Adipocyte (in vitro differentiated cells): Measurements from ENCODE around the gene CCDC188.
A peak's percentile ranks its signal among the peaks of the same experiment; 100 is the strongest.

Source experiments
- DNase-seq: peaks from one replicate; pipeline ENCODE4 v3.0.0-alpha.2; 2015; ENCODE audit warnings: low read depth
- H3K27me3 ChIP-seq: replicated peaks from 2 replicates; pipeline ENCODE4 v1.7.0; 2013; ENCODE audit warnings: mild to moderate bottlenecking, low read length, moderate library complexity; ENCODE audit not compliant: control insufficient read depth, insufficient read depth
- H3K36me3 ChIP-seq: 2 replicates; pipeline ENCODE4 v1.7.0; 2013; ENCODE audit warnings: low read length, mild to moderate bottlenecking, moderate library complexity; ENCODE audit not compliant: control insufficient read depth, insufficient read depth, severe bottlenecking
- H3K4me1 ChIP-seq: 2 replicates; pipeline ENCODE4 v1.7.0; 2013; ENCODE audit warnings: mild to moderate bottlenecking, low read length, moderate library complexity; ENCODE audit not compliant: control insufficient read depth, insufficient read depth
- H3K4me3 ChIP-seq: 2 replicates; pipeline ENCODE4 v1.7.0; 2013; ENCODE audit warnings: mild to moderate bottlenecking, low read length, moderate library complexity
- H3K9ac ChIP-seq: 2 replicates; pipeline ENCODE4 v1.7.0; 2013; ENCODE audit warnings: mild to moderate bottlenecking, low read length, moderate library complexity
- H3K9me3 ChIP-seq: 2 replicates; pipeline ENCODE4 v1.7.0; 2013; ENCODE audit warnings: mild to moderate bottlenecking, low read length, moderate library complexity; ENCODE audit not compliant: control insufficient read depth

The CCDC188 gene

DNA sequence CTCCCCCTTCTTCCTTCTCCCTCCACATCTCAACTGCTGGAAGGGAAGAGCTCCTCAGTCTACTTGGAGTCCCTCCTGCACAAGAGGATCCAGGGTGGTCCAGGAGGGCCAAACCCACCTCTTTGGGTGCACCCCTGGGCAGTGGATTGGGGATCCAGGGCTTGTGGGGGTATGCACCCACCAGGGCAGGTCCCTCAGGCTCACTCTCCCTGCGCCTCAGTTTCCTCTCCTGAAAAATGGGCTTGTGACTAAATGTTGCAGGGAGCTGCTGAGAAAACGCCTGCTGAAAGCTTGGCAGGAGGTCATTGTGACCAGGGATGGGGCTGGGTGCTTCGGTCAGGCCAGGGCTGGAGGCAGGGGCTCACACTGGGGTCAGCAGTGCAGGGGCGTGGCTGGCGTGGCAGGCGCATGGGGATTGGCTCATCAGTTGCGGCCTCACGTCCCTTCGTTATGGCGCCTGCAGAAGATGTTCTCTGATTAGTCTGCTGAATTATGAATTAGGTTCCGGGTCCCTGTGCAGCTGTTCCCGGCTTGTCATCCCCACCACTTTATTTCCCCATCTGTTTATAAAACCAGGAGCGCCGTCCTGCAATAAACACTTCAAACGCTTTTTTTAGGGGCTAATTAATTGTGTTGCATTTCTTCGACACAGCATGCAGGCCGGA lies 25.7 kb upstream of the CCDC188 start:
- H3K9ac ChIP-seq: no peak overlapping the region
- DNase-seq: no peak
- H3K9me3 ChIP-seq: no peaks in the 10 kb centered on the region
- no peaks in the 10 kb centered on the region for H3K36me3 ChIP-seq
- H3K27me3 ChIP-seq: peaks cover 29% of the 10 kb centered on the region
- H3K4me1 ChIP-seq: no peaks in the 10 kb centered on the region
- H3K4me3 ChIP-seq: no peak overlapping the region

DNA sequence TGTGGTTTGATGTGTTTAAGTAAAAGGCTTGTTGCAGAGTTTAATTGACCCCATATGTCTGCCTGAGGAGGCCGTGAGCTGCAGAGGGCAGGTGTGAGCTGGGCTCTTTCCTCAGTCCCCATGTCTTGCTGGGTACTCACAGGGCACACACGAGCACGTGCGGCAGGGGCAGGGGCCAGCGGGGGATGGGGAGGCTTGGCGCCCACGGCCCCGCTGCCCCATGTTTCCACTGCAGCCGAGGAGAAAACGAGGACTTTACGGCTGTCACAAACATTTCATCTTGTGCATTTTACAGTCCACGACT lies 24.7 kb upstream of the CCDC188 start:
- peak; percentile 42 for DNase-seq
- Histone ChIP-seq H3K4me3 (no peak overlapping the region), H3K9ac (no peak overlapping the region), H3K36me3 (no peaks in the 10 kb centered on the region), H3K27me3 (peaks cover 30% of the 10 kb centered on the region), H3K9me3 (no peaks in the 10 kb centered on the region), H3K4me1 (no peaks in the 10 kb centered on the region)

DNA sequence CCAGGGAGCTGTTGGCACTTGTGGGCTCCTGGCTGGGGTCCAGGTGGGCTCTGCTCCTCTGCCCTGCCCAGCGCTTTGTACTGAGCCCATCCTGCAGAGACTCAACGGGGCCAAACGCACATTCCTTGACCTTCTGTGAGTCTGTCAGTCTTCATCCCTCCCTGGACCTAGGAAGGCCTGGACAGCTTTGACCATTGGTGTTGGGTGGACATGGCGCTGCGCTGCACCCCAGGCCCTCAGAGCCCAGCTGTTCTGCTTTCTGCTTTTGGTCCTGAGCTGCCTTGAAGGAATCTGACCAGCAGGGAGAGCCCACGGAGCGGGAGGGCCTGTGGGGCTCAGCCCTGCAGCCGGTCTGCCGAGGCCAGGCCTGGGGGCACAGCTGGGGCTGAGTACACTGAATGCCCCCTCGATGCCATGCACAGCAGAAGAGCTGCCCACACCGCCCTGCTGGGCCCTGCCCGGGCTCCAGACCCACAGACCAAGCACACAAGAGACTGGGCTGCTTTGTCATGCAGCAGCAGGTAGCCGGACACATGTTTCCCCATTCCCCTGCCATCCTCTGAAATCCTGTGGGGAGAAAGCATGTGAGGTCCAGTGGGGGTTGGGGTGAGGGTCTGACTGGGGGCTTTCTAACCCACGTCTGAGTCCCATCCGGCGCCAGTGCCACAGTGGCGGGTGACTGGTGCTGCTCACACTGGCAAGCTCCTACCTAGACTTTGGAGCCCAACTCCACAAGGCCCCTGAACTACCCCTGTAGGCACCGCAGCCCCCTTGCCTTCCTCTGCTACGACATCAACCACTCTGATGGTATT lies 24.1 kb upstream of the CCDC188 start:
- DNase-seq: peak; percentile 31

DNA sequence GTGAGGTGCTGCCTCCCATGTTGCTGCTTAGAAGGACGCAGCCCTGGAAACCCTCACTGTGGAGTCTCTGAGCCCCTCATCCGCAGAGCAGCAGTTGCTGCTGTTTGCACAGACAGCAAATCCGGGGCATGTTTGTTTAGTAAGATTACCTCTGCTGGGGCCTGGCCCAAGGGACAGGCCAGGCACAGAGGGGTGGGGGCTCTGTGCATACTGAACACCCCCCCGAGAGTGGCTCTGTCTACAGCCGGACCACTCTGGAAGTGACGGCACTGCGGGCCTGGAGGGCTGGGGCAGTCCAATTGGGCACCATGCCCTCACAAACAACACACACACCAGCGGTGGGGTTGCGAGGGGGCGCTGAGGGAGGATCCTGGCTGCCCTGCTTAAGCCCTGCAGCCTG lies 22.9 kb upstream of the CCDC188 start:
- Histone ChIP-seq H3K9ac (no peak overlapping the region), H3K27me3 (peaks cover 37% of the 10 kb centered on the region), H3K9me3 (no peaks in the 10 kb centered on the region), H3K4me3 (no peak overlapping the region), H3K4me1 (no peaks in the 10 kb centered on the region), H3K36me3 (no peaks in the 10 kb centered on the region)
- no peak for DNase-seq

More for the DNA sequence above, 24.1 kb upstream of the CCDC188 start:
- Histone ChIP-seq H3K4me3 (no peak overlapping the region), H3K9ac (no peak overlapping the region), H3K27me3 (peaks cover 36% of the 10 kb centered on the region), H3K4me1 (no peaks in the 10 kb centered on the region), H3K9me3 (no peaks in the 10 kb centered on the region), H3K36me3 (no peaks in the 10 kb centered on the region)

DNA sequence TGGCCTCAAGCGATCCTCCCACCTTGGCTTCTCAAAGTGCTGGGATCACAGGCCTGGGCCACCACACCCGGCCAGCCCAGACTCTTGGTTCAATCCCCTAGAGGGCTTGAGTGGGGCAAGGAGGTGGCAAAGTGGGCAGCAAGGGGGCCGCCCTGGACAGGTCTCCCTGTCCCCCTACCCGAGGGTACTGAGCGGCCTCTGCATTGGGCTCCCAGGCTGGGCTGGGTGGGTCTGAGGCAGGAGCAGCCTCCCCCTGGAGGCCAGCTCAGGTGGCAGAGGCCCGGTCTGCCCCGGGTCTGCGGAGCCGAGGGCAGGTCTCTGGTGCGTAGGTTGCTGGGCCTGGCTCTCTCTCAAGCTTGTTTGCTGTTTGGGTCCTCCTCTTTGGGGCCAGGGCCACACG lies 22.4 kb upstream of the CCDC188 start:
- Histone ChIP-seq H3K27me3 (peaks cover 37% of the 10 kb centered on the region), H3K36me3 (no peaks in the 10 kb centered on the region), H3K9me3 (no peaks in the 10 kb centered on the region), H3K4me1 (no peaks in the 10 kb centered on the region), H3K4me3 (no peak overlapping the region), H3K9ac (no peak overlapping the region)
- DNase-seq: no peak

DNA sequence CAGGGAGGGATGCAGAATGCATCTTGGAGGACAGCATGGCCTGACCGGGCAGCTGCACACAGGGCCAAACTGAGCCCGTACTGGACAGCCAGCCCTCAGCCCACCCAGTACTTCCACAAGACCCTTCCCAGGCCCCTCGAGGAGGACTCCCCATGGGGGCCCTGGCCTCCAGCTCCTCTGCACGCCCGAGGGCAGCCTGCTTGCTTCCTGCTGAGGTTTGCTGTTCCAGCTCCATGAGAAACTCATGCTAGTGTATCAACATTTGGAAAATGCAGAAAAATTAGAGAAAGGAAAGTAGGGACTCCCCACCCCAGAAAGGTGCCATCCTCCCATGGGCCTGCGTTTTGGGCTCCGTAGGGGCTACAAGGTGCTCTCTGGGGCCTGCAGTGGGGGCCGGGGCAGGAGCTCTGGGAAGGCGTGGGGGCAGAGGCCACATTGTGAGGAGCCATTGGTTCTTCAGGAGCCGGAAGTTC lies 21.3 kb upstream of the CCDC188 start:
- Histone ChIP-seq H3K4me1 (no peaks in the 10 kb centered on the region), H3K9ac (no peak overlapping the region), H3K9me3 (no peaks in the 10 kb centered on the region), H3K36me3 (no peaks in the 10 kb centered on the region), H3K27me3 (peaks cover 32% of the 10 kb centered on the region), H3K4me3 (no peak overlapping the region)
- no peak for DNase-seq

DNA sequence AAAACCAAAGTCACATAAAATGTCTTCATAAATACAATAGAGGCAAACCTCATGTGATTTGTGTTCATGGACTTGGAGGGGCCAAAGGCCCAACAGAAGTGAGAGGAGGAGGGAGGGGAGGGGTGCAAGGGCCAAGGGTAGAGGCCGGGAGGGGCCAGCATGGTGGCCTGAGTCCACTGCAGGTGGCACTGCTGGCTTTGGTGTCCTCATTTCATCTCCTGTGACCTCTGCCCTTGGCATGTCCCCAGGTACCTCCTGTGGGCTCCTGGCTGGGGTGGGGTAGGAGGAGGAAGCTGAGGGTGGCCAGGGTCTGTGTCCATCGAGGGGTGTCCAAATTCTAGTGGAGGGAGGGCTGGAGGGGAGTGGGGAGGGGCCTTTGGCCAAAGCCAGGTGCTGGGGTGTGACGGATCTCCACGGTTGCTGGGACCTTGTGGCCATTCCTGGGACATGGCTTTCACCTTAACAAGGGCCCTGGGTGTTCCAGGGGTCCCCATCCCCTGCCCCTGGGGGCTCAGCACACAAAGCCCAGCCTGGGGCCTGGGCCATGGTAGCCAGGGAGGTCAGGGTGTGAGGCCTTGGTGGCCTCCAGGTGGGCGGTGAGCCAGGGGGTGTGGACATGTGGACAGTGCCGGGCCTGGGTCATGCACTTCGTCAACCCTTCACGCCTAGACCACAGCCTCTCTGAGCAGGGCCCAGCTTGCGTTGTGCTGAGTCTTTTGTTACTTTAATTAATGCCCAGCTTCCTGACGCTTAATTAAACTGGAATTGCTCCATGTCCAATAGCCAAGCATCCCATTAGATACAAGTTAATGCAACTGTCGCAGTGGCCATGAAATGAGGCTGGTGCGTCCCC lies 20.7 kb upstream of the CCDC188 start:
- Histone ChIP-seq H3K4me1 (no peaks in the 10 kb centered on the region), H3K36me3 (no peaks in the 10 kb centered on the region), H3K27me3 (peaks cover 32% of the 10 kb centered on the region), H3K4me3 (no peak overlapping the region), H3K9me3 (no peaks in the 10 kb centered on the region), H3K9ac (no peak overlapping the region)
- DNase-seq: no peak

DNA sequence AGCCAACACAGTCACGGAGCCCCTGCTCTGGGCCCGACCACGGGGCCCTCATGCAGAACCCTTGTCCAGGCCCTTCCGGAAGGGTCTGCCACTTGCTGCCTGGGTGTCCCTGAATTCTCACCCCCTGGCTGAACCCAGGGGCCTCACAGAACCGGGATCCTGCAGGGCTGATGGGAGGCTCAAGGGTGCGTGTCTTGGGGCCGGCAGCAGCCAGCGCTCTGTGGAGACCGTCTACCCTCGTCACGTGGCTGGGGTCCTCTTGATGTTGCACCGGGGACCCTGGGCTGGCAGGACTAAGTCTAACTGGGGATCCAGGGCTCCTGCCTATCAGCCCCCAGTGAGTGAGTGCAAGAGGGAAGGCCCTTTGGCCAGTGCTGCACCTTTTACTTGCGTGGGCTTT lies 19.3 kb upstream of the CCDC188 start:
- H3K9ac ChIP-seq: no peak overlapping the region
- peaks cover 34% of the 10 kb centered on the region for H3K27me3 ChIP-seq
- no peak overlapping the region for H3K4me3 ChIP-seq
- no peak for DNase-seq
- H3K4me1 ChIP-seq: no peaks in the 10 kb centered on the region
- H3K9me3 ChIP-seq: no peaks in the 10 kb centered on the region
- no peaks in the 10 kb centered on the region for H3K36me3 ChIP-seq

DNA sequence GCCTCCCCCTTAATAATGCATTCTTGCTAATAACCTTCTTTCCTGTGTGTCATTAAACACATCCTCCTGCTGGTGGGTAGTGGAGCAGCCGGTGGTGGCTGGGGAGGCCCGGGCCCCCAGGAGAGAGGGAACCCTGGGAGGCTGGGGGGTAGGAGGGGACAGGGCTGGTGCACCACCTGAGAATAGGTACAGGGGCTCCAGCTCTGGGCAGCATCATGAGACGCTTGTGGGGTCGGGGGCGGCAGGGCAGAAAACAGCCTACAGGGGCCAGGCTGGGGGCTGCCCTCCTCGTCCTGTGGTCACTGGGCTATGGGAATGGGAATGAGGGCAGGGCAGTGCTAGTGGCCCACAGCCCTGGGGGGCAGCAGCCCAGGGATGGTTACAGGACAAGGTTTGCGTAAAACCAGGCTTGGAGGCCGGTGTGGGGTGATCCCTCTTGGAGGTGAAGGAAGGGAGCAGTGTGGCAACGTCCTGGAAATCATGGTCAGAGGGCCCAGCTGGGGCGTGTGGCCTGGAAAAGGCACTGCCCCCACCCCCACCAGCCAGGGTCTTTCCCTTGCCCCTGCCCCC lies 18.5 kb upstream of the CCDC188 start:
- no peak overlapping the region for H3K4me3 ChIP-seq
- H3K27me3 ChIP-seq: peaks cover 34% of the 10 kb centered on the region
- no peaks in the 10 kb centered on the region for H3K9me3 ChIP-seq
- H3K4me1 ChIP-seq: no peaks in the 10 kb centered on the region
- H3K9ac ChIP-seq: no peak overlapping the region
- no peaks in the 10 kb centered on the region for H3K36me3 ChIP-seq
- no peak for DNase-seq

DNA sequence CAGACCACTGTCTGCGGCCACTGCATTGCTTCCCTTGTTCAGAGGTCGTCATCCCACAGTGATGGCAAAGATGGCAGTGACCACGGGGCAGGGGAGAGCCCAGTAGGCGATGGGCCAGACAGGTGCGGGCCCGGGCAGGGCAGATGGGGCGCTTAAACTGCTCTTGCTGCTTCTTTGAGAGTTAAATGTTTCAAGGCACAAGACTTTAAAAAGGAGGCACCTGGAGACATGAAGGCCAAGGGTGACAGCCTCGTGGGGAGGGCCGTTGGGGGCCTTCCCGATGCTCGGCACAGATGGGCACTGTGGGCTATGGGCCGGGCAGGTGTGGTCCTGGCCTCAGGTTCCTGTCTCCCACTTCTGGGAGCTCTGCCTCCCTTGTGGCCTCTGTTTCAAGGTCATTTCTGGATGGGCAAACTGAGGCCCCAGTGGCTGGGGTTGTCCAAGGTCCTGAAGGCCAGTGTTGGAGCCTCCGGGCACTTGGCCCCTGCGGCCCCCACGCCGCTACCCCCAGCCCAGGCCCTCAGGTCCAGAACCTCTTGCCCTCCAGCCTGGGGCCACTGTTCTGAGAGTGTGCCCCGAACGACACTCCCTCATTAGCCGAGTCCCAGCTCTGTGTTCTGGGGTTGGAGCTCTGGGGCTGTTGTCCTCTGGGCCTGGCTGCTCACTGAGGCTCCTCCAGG lies 16.9 kb upstream of the CCDC188 start:
- no peak for DNase-seq
- no peak overlapping the region for H3K4me3 ChIP-seq
- no peaks in the 10 kb centered on the region for H3K4me1 ChIP-seq
- H3K9ac ChIP-seq: no peak overlapping the region
- H3K9me3 ChIP-seq: no peaks in the 10 kb centered on the region
- no peaks in the 10 kb centered on the region for H3K36me3 ChIP-seq
- H3K27me3 ChIP-seq: peaks cover 34% of the 10 kb centered on the region
